Measurements from ENCODE around the gene LRRTM4.
"Not testable (repeated sequence)": the region's sequence is repeated elsewhere in the genome, so short reads cannot be mapped to it uniquely, and the experiment has no call there.

The LRRTM4 gene

GRCh38 chr2:77309725-77310124 lies 212.5 kb downstream of the LRRTM4 start:
- no peak for DNase-seq

GRCh38 chr2:77301441-77301840 lies 220.7 kb downstream of the LRRTM4 start:
- no peak for DNase-seq

GRCh38 chr2:77296791-77297190 lies 225.4 kb downstream of the LRRTM4 start:
- DNase-seq: no peak

- DNase-seq: no peak
These were observed 227.7 kb downstream of the LRRTM4 start for GRCh38 chr2:77294474-77294873.

- no peak for DNase-seq
These were observed 237.8 kb downstream of the LRRTM4 start for GRCh38 chr2:77284353-77284752.

GRCh38 chr2:77271262-77271661 lies 250.9 kb downstream of the LRRTM4 start:
- DNase-seq: no peak

GRCh38 chr2:77270433-77270832 lies 251.7 kb downstream of the LRRTM4 start:
- DNase-seq: no peak

GRCh38 chr2:77268626-77269025 lies 253.6 kb downstream of the LRRTM4 start:
- DNase-seq: no peak

GRCh38 chr2:77232909-77233425 lies 289.2 kb downstream of the LRRTM4 start:
- DNase-seq: no peak

- DNase-seq: no peak
These were observed 293.8 kb downstream of the LRRTM4 start for GRCh38 chr2:77228391-77228790.

- no peak for DNase-seq
These were observed 311.5 kb downstream of the LRRTM4 start for GRCh38 chr2:77210725-77211124.

GRCh38 chr2:77207331-77207730 lies 314.8 kb downstream of the LRRTM4 start:
- DNase-seq: no peak

- no peak for DNase-seq
These were observed 320.4 kb downstream of the LRRTM4 start for GRCh38 chr2:77201755-77202154.

GRCh38 chr2:77199411-77199810 lies 322.8 kb downstream of the LRRTM4 start:
- DNase-seq: no peak

- no peak for DNase-seq
These were observed 328.2 kb downstream of the LRRTM4 start for GRCh38 chr2:77193858-77194448.

GRCh38 chr2:77192811-77193289 lies 329.3 kb downstream of the LRRTM4 start:
- no peak for DNase-seq

- DNase-seq: no peak
These were observed 330.5 kb downstream of the LRRTM4 start for GRCh38 chr2:77191665-77192064.

GRCh38 chr2:77190721-77191346 lies 331.3 kb downstream of the LRRTM4 start:
- DNase-seq: no peak

GRCh38 chr2:77185052-77185451 lies 337.1 kb downstream of the LRRTM4 start:
- no peak for DNase-seq

- no peak for DNase-seq
These were observed 342.9 kb downstream of the LRRTM4 start for GRCh38 chr2:77179297-77179696.

GRCh38 chr2:77175266-77175780 lies 346.9 kb downstream of the LRRTM4 start:
- DNase-seq: not testable (repeated sequence)

GRCh38 chr2:77169426-77169825 lies 352.8 kb downstream of the LRRTM4 start:
- DNase-seq: no peak

GRCh38 chr2:77164021-77164420 lies 358.2 kb downstream of the LRRTM4 start:
- DNase-seq: not testable (repeated sequence)

- DNase-seq: no peak
These were observed 361.2 kb downstream of the LRRTM4 start for GRCh38 chr2:77161009-77161408.

Measured in cerebellar nuclear complex (tissue), 1 donor.